Measurements from ENCODE around the gene GATA5. TPM values are rescaled to one million over a fixed set of nuclear protein-coding genes. Genes with fewer than 3 reads are reported as not detected.

Gene GATA5
- total RNA-seq, 1 experiment from 2014 or later, result not detected

DNA sequence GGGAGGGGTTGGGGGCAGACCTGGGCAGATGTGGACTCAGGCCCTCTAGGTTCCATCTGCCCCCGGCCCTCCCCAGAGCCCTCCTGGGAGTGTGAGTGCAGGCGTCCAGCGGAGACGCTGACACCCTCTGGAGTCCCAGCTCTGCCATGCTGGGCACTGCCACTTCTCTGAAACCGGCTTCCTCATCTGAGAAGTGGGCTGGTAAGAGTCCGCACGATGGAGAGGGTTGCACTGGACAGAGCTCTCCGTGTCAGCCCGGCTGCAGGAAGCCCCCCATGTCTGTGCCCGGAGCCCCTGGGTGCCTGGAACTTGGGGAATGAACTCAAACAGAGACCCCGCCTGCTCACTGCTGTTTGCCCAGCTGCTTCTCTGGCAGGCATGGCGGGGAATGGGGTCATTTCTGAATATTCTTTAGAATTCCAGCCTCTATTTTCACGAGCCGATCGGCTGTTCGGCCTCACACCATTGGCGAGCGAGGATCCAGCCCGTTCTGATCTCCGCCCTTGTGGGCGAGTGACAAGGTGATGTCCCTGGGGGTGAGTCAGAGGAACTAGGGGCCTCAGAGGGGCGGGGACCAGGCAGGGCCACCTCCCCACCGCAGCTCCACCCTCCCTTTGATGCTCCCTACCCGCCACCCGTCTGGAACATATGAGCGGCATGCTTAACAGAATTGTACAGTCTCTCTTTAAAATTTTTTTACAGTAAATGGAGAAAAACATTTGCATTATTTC, 47.8 kb upstream of the GATA5 start:
- RAD21 ChIA-PET (ENCODE audit: low non-redundant PET in 1 of 2, low total read pairs in 2 of 2, uncharacterized antibody in 2 of 2, unreplicated experiment in 2 of 2), result no interaction called here
- Histone ChIP-seq H2AFZ (ENCODE audit: low read depth, low read length, poor library complexity, severe bottlenecking) (peak overlapping the region; percentile 55), H3K9me3 (ENCODE audit: control insufficient read depth in 1 of 2, insufficient read depth in 1 of 2, low read depth in 1 of 2, low read length in 2 of 2) (no peaks in the 10 kb centered on the region), H3K27me3 (ENCODE audit: insufficient read depth, low read length) (no peaks in the 10 kb centered on the region), H4K20me1 (ENCODE audit: insufficient read depth) (no peaks in the 10 kb centered on the region), H3K4me2 (ENCODE audit: low read length) (peak overlapping the region; percentile 68), H3K9me2 (ENCODE audit: insufficient read depth) (no peaks in the 10 kb centered on the region), H3K4me3 (replicated peaks in 1 of 2; ENCODE audit: low read depth in 1 of 2, low read length in 2 of 2) (peak overlapping the region in 1 of 2 experiments; percentile 40; a peak in 2 of 4 replicates), H3K4me1 (ENCODE audit: control insufficient read depth in 1 of 2, insufficient read depth in 2 of 2, low read length in 2 of 2) (peaks cover 11 to 19% of the 10 kb centered on the region in 2 experiments), H3K27ac (ENCODE audit: low read depth, low read length) (no peak overlapping the region), H3K9ac (ENCODE audit: low read length) (peak overlapping the region; percentile 7; the same call in 1 of the 2 replicates), H3K36me3 (ENCODE audit: control insufficient read depth in 1 of 2, insufficient read depth in 2 of 2, low read length in 2 of 2) (no peaks in the 10 kb centered on the region), H3K79me2 (ENCODE audit: insufficient read depth, low read length) (no peaks in the 10 kb centered on the region)
- POLR2A ChIA-PET, result no interaction called here
- intact Hi-C loops (cut with micrococcal nuclease), result loop anchor here (5.0 kb wide), 1 partner anchor 94 kb away; no protein-coding TSS in a partner anchor
- CTCF ChIA-PET, result no interaction called here
- DNase-seq (ENCODE audit: low read depth, low spot score) (peak; percentile 49), ATAC-seq (peak; percentile 98)
- no TSS peak for BruUV-seq (replicated peaks)
- TF ChIP-seq EZH2 (IDR thresholded peaks at IDR 0.05) (no peak), ELF1 (IDR thresholded peaks at IDR 0.05; ENCODE audit: borderline replicate concordance, low read depth) (no peak), FOSL1 (IDR thresholded peaks at IDR 0.05; ENCODE audit: low read depth) (no peak; the same call in 1 of the 2 replicates), POLR2AphosphoS5 (IDR thresholded peaks at IDR 0.05; ENCODE audit: low read depth, low read length) (0 out of 2 replicates have a peak, but pooled peaks have one; percentile 47), EZH2phosphoT487 (IDR thresholded peaks at IDR 0.05; ENCODE audit: borderline replicate concordance) (no peak), TCF7L2 (IDR thresholded peaks at IDR 0.05; ENCODE audit: borderline replicate concordance, extremely low read depth, insufficient read depth, insufficient read length) (peak; percentile 88), SRF (IDR thresholded peaks at IDR 0.05; ENCODE audit: low read depth) (no peak), ZFX (IDR thresholded peaks at IDR 0.05) (no peak)
- TF ChIP-seq, protein P1, sequence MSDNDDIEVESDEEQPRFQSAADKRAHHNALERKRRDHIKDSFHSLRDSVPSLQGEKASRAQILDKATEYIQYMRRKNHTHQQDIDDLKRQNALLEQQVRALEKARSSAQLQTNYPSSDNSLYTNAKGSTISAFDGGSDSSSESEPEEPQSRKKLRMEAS (IDR thresholded peaks at IDR 0.05), result no peak
